Measurements from ENCODE around the gene NACC2. TPM values are rescaled to one million over a fixed set of nuclear protein-coding genes. Genes with fewer than 3 reads are reported as not detected.

The NACC2 gene
- polyA plus RNA-seq, 1 of the 3 experiments (the other 2 are of a cell fraction) = 22.1 TPM

GRCh38 chr9:136093346-136093986, 1.6 kb downstream of the NACC2 start (continued):
- TF ChIP-seq CTCF (IDR thresholded peaks at IDR 0.05) (no peak), GATA2 (CRISPR knock-in tag; IDR thresholded peaks at IDR 0.05) (no peak), TAF1 (IDR thresholded peaks at IDR 0.05; ENCODE audit: borderline replicate concordance, low read depth, low read length) (no peak)
- TF ChIP-seq, protein P1, sequence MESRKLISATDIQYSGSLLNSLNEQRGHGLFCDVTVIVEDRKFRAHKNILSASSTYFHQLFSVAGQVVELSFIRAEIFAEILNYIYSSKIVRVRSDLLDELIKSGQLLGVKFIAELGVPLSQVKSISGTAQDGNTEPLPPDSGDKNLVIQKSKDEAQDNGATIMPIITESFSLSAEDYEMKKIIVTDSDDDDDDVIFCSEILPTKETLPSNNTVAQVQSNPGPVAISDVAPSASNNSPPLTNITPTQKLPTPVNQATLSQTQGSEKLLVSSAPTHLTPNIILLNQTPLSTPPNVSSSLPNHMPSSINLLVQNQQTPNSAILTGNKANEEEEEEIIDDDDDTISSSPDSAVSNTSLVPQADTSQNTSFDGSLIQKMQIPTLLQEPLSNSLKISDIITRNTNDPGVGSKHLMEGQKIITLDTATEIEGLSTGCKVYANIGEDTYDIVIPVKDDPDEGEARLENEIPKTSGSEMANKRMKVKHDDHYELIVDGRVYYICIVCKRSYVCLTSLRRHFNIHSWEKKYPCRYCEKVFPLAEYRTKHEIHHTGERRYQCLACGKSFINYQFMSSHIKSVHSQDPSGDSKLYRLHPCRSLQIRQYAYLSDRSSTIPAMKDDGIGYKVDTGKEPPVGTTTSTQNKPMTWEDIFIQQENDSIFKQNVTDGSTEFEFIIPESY (IDR thresholded peaks at IDR 0.05; ENCODE audit: borderline replicate concordance, low read depth) = no peak

DNA sequence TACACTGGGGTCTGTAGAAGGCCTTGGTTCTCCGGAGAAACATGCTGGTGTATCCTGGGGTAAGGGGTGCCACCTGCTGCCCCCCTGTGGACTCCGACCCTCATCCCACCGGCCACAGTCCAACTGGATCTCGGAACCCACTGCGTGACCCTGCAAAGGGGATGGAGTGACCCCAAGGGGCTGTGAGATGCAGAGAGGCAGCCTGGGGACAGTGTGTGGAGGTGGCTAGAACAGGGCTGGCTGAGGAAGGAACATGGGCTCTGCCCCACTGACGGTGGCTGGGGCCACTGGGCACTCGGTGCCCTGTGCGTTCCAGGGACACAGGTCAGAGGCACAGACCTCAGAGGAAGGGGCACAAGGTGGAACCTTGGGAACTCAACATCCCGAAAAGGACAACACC, 2.3 kb downstream of the NACC2 start:
- Histone ChIP-seq H3F3A (replicated peaks; ENCODE audit: insufficient read depth) (peaks cover 10% of the 10 kb centered on the region), H3K9me3 (no peaks in the 10 kb centered on the region), H3K4me2 (peak overlapping the region; percentile 91), H3K4me1 (ENCODE audit: control insufficient read depth in 1 of 2, insufficient read depth in 2 of 2, low read depth in 1 of 2, low read length in 1 of 2) (peaks cover 32 to 44% of the 10 kb centered on the region in 2 experiments; a peak in 3 of 4 replicates), H3K27me3 (ENCODE audit: insufficient read depth) (no peaks in the 10 kb centered on the region), H3K9me2 (no peaks in the 10 kb centered on the region), H3K27ac (ENCODE audit: low read depth in 2 of 2, low read length in 1 of 2) (no peak overlapping the region), H3K36me3 (replicated peaks in 1 of 2; ENCODE audit: control insufficient read depth in 1 of 2, insufficient read depth in 2 of 2, low read length in 1 of 2) (peaks cover 0 to 2% of the 10 kb centered on the region in 2 experiments), H3K79me2 (ENCODE audit: insufficient read depth) (peaks cover 74% of the 10 kb centered on the region), H3K9ac (no peak overlapping the region), H2AFZ (ENCODE audit: low read depth) (no peak overlapping the region), H4K20me1 (ENCODE audit: insufficient read depth) (peaks cover 61% of the 10 kb centered on the region), H3K4me3 (ENCODE audit: low read depth in 2 of 2, low read length in 1 of 2) (no peak overlapping the region)
- ChIA-PET CTCF (interaction anchor here (2.1 to 4.2 kb wide), 2 partner anchors 29 to 125 kb away, joined by 8 to 29 read pairs; no protein-coding TSS in a partner anchor), POLR2A (no interaction called here)
- DNase-seq = no peak
- TF ChIP-seq TEAD4 (IDR thresholded peaks at IDR 0.05; ENCODE audit: borderline replicate concordance, insufficient read depth) = no peak
- TF ChIP-seq MXI1 (IDR thresholded peaks at IDR 0.05; ENCODE audit: low read depth, low read length) = no peak
- no peak for TF ChIP-seq CTCF (IDR thresholded peaks at IDR 0.05)
- no peak for TF ChIP-seq TCF12 (IDR thresholded peaks at IDR 0.05)
- TF ChIP-seq RAD21 (IDR thresholded peaks at IDR 0.05; ENCODE audit: low read length) = 0 out of 2 replicates have a peak, but pooled peaks have one; percentile 20
- TF ChIP-seq SIN3A (IDR thresholded peaks at IDR 0.05; ENCODE audit: borderline replicate concordance, low read depth, low read length) = no peak
- no peak for TF ChIP-seq GABPA (IDR thresholded peaks at IDR 0.05; ENCODE audit: low read depth)
- peak; percentile 16; the same call in 1 of the 2 replicates for TF ChIP-seq SMC3 (IDR thresholded peaks at IDR 0.05; ENCODE audit: low read depth, low read length)
- WGBS (ENCODE audit: low lambda C conversion rate) = 71% methylated on average over 2 of the region's 9 CpGs
